GM18502 (cell line): Measurements from ENCODE around the gene UQCRH.

Experiments
- ATAC-seq: cut with Tn5 transposase; IDR thresholded peaks from one replicate; pipeline ENCODE4 v1.9.1; 2021; ENCODE audit warnings: mild to moderate bottlenecking; ENCODE audit not compliant: unreplicated experiment, poor library complexity

UQCRH gene

DNA sequence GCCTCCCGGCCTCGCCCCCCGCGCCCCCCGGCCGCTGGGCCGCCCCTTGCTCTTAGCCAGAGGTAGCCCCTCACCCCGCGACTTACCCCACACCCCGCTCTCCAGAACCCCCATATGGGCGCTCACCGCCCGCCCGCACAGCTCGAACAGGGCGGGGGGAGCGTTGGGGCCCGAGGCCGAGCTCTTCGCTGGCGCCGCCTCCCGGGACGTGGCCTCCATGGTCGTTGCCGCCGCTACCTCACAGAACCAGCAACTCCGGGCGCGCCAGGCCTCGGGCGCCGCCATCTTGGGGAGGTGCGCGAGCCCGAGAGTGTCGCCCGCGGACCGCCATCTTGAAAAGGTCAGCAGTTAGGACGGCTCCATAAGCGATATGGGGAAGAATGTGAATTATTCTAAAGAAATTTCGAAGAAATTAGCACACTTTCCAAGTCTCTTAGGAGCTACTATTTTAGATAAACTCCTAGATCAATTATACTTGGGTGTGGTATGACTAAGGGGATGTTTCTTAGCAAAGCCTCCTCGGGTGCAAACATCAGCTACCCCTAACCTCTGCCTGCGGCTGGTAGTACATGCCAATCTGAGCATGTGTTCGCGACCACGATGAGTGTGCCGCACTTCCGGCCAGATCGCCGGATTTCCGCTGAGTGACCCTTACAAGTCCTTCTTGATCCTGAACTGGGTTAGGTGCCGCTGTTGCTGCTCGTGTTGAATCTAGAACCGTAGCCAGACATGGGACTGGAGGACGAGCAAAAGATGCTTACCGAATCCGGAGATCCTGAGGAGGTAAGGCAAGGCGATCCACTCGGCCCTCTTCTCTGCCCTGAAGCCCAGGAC, at the start of gene UQCRH, which contains the start of gene LRRC41:
UQCRH (plus strand) TSS at position 661 of the 834 bp plus-strand sequence; CDS start at position 730, 69 bp downstream.
LRRC41 (minus strand) TSS at position 579 of the 834 bp plus-strand sequence; CDS start at position 285, 294 bp downstream.
- peak; percentile 80 for ATAC-seq

DNA sequence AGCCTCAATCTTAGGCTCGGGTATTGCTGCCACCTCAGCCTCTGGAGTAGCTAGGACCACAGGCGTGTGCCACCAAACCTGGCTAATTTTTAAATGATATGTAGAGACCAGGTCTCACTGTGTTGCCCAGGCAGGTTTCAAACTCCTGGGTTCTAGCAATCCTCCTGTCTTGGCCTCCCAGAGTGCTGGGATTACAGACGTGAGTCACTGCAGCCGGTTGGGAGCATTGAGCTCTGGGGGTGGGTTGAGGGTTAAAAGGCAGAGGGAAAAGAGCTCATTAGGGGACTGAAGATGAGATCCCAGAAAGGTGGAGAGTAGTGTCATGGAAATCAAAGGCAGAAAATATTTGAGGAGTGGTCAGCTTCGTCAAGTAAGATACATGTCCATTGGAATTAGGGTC, 48.8 kb upstream of the UQCRH start:
- ATAC-seq = no peak

DNA sequence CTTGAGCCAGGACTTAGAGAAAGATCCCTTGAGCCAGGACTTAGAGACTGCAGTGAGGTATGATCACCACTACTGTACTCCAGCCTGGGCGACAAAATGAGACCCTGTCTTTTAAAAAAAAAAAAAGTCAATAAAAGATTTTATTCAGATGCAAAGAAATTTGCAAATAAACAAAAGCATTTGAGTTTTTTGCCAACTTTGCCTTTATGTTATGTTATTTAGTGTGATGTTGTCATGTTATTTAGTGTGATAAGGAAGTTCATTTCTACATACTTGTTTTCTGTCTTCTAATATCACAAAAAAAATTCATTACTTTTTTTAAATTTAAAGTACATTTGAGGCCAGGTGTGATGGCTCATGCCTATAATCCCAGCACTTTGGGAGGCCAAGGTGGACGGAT, 47.0 kb upstream of the UQCRH start:
- ATAC-seq = no peak

DNA sequence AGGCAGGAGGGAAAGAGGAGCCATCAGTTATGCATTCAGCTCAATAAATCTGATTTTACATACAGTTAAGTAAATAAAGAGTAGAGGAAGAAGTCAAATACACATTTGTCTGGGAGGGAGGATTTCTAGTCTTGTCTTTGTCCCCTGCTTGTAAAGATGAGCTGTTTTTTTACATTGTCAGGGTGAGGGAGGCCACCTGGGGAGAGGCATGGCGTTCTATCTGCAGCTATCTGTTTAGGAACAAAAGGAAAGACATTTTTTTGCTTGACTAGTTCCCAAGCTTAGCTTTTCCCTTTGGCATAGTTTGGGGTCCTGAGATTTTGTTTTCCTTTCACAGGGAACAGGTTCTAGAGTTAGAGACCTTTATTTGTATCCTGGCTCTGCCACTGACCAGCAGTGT, 41.0 kb upstream of the UQCRH start:
- ATAC-seq = no peak

DNA sequence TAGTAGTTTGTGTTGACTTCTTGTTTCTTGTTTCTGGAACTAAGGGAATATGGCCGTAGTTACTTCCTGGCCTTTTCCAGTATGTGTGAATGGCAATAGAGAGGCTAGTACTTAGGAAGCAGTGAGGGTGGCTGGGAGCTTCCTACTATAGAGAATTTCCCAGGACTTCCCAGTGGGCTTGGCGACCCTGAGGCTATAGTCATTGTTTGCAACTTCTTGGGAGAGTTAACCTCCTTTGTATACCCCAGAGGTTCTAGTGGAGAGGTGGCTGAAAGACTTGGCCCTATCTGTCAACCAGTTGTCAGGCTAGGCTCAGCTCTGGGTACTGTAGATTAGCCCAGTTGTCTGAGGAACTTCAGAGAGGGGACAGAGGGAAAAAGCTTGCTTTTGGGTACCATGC, 40.4 kb upstream of the UQCRH start:
- no peak for ATAC-seq

DNA sequence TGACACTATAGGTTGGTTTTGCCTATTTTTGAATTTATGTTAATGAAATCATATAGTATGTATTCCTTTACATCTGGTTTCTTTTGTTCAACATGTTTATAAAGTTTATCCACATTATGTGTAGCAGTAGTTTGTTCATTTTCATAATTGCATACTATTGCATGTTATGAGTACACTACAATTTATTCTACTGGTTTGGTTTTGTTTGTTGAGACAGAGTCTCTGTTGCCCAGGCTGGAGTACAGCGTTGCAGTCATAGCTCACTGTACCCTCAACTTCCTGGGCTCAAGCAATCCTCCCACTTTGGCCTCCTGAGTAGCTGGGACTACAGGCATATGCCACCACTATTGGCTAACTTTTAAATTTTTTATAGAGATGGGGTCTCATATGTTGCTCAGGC, 34.9 kb upstream of the UQCRH start:
- no peak for ATAC-seq

DNA sequence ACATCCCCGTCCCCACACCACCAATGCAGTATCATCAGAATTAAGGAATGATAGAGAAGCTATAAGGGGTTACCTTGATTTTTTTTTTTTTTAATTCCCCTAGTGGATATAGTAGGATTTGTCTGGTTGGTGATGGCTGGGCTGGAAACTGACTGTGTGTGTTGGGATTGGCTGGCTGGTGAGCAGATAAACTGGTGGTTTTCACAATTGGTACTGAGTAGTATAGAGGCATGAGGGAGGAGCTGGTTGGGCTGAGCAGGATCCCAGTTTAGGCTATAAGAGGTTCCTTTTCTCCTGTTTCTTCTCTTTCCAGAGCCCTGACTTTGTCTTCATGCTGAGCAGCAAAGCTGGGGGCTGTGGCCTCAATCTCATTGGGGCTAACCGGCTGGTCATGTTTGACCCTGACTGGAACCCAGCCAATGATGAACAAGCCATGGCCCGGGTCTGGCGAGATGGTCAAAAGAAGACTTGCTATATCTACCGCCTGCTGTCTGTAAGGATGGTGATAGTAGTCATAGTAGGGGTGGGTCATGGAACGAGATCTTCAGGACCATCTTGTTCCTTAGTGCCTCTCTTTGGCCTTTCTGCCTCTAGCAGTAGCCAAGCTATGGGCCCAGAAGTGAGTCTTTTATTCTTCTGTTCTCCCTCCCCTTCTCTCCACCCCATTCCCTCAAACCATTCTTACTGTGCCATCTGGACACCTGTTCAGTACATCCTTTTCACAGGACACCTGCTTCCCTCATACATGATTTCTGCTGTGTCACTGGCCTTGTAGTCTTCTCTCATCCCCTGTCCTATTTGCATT, 29.1 kb upstream of the UQCRH start:
- no peak for ATAC-seq

DNA sequence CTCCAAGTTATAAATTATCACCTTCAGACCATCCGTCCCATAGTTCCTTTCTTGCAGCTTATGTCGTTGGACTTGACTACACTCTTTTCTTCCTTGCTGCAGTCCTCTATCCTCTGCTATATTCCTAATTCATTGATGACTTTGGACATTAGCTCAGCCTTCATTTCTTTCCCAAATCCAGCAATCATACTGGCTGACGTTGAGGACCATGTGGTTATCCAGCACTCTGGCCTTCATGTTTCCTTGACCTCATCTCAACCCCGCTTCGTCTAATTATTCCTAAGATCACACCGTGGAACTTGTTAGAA, 28.5 kb upstream of the UQCRH start:
- ATAC-seq = no peak

DNA sequence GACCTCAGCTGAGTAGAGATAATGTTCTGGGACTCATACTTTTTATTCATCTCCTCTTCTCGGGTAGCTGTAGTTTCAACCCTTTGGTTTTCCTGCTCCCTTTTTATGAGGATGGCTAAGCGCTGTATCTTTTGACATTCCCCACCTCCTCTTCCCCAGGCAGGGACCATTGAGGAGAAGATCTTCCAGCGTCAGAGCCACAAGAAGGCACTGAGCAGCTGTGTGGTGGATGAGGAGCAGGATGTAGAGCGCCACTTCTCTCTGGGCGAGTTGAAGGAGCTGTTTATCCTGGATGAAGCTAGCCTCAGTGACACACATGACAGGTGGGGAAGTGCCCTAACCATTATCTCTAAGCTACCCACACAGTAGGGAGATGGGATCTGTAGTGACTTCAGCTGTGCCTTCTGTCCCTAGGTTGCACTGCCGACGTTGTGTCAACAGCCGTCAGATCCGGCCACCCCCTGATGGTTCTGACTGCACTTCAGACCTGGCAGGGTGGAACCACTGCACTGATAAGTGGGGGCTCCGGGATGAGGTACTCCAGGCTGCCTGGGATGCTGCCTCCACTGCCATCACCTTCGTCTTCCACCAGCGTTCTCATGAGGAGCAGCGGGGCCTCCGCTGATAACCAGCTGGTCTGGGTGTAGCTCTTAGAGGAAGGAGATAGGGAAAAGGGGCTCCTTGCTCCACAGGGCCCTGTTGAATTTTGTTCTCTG, 25.7 kb upstream of the UQCRH start:
- ATAC-seq = no peak

DNA sequence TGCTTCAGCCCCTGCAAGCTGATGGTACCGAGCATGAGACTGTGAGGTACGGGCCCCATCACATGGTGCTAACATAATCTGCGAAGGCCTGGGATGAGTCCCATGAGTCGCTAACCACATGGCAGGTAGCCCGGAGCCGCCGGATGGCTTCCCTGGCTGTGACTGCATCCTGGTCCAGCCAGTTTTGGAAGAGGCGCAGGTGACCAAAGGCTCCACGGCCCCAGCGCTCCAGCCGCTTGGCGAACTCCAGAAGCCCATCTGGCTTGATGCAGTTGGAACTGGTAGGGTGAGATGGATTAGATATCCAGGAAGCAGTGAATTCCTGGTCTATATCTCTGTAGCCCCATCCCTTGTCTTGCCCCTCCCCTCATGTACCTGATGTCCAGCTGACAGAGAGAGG, 24.7 kb upstream of the UQCRH start:
- ATAC-seq = no peak

DNA sequence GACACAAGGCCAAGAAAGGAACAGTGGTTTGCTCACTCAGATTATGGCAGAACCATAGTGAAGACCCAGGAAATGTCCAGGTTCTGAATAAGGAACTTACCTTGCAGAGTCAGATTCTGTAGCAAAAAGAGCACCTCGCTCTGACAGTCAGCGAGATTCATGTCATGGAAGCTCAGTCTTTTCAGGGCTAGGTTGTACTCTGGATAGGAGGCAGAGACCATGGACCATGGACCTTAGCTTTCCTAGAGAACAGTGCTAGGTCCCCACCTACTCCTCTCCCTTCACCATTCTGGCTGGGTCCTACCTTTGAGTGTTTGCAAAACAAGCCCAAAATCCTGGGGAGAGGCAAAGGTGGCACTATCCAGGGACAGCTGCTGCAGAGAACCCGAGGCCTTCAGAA, 23.4 kb upstream of the UQCRH start:
- ATAC-seq = no peak

DNA sequence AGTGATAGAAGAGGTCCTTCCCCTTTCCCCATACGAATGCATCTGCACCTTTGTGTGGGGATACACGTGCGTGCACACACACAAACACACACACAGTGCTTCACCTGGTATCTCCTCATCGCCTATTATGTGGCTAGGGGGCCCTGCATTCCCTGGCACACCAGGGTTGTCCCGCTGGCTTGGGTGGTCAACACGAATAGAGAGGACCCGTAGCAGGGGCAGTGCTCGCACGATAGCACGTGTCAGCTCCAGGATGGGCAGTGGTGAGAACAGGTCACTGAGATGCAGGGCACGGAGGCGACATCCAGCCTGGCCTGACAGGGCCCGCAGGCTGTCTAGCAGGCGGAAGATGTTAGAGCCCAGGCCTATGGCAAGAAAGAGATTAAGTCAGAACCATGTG, 22.5 kb upstream of the UQCRH start:
- ATAC-seq = no peak

DNA sequence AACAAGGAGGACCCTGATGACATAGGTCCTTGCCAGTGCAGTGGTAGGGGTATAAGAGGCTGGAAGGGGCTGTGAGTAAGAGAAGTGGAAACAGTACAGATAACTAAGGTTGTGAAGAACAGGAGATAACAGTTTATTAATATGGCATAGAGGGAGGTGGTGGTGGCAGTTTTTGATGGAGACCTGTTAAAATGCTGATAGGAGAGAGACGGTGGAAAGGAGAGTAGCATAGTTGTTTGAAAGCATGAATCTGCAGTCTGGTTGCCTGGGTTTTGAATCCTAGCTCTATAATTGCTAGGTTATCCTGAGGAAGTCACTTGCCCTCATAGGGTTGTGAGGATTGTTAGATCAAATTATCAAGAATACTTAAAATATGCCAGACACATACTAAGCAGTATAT, 19.4 kb upstream of the UQCRH start:
- ATAC-seq = no peak

DNA sequence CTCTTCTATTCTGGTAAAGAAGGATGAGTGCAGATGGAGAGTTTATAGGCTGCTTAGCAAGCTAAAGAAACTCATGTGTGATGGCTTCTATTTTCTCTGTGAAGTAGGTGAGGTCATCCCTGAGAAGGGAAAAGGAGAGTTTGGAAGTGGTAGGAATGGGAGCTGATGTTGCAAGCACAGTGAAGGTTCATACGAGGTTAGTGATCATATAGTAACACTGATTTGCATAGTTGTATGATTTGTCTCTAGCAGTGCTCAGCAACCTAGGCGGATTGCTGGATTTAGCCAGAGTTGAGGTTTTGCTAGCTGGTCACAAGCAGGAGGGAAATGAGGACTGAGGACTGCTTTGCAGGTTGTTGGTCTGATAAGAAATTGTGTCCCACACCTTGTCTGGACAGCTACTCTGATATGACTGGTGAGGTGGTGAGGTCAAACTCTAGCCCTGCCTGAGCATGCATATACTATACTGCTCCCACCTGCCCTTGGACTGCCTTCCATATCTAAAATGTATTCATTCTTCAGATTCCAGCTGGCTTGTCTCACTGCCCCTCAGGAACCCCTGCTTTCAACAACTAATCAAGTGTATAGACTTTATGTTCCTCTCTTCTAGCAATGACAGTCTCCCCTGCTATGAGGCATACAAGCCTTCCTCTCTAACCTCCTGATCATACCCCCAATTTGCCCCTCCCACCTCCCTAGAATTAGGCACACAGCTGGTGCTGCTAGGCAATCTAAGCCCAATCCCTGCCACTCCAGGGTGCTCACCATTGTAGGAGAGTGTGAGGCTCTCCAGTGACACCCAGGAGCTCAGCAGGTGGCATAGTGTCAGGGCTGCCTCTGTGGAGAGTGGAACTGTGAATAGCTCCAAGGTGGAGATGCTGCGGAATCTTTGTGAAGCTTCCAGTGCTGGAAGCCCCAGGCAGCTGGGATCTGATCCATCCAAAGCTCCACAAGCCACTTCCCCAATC, 18.6 kb upstream of the UQCRH start:
- ATAC-seq = no peak

DNA sequence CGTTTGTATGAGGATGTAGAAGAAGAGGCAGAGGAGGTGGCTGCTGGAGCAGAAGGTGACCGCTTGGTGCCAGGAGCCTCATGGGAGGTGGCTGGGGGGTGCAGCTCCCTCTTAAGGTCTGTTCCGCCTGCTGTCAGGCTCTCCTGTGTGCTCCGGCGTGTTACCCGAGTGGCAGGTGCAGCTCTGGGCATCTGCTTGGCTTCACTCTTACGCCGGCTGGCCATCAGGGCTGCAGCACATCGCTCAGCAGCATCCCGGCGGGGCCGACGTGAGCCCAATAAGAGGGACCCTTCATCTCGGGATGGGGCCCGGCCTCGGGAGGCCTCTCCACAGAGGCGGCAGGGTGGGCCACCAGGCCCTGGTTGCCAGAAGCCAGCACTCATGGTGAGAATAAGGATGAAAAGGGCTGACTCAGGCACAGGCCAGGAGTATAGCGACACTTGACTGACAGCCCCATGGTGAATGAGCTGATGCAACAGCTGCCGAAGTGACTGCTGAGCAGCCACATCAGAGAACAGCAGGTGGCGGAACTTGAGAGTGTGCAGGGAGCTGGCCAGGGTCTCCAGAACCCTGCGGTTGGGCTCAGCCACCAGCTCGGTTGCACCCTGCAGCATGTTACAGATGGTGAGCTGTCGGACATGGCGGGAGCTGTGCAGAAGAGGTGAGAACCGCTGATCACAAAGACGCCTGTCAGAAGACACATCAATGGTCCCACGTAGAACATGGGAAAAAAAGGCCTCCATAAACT, 17.6 kb upstream of the UQCRH start:
- ATAC-seq = no peak

DNA sequence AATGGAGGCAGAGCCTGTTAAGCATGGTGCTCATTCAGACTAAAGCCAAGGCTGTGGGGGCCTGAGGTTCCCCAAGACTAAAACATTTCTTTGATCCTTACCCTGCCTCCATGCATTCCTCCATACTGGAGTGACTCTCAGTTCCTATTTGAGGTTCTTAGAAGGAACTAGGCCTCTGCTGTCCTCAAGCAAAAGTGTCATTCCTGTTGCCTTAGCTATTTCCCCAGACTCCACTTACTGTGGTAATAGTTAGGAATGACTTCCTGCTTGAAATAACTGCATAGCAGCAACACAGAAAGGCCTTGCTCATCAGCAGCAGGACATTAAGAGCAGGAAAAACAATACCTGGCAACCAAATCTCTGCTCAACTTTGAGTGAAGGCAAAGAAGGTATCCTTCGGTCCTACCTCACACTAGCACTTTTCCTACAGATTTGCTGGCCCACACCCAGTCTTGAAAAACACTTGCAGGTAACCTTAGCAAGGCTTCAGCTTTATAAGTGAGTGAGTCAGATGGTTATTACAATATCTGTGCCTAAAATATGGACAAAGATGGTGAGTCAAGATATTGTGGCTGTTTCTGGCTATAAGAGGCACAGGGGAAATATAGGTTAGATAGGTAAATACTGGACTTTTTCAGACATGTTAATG, 14.9 kb upstream of the UQCRH start:
- no peak for ATAC-seq

DNA sequence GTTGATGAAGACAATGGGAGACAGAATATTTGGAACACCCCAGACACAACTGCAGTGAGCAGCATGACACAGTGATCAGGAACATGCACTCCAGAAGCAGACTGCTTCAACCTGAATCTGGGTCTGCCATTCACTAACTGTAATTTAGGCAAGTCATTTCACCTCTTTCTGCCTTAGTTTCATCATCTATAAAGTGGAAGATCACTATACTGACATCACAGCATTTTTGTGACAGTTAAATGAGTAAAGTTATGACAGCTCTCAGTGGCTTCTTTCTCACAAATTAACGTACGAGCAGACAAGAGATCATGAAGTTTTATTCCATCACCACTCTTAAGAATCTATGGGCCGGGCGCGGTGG, 14.4 kb upstream of the UQCRH start:
- ATAC-seq = no peak

DNA sequence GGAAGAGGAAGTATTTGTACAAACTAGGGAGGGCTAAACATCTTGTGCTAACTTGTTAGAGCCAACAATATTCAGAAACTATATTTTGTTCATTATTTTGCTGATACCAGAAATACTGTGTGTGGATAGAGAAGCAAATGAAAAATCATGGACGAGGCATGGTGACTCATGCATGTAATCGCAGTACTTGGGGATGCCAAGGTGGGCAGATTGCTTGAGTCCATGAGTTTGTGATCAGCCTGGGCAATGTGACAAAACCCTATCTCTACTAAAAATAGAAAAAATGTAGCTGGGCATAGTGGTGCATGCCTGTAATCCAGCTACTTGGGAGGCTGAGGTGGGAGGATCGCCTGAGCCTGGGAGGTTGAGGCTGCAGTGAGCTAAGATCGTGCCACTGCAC, 13.5 kb upstream of the UQCRH start:
- ATAC-seq = no peak

DNA sequence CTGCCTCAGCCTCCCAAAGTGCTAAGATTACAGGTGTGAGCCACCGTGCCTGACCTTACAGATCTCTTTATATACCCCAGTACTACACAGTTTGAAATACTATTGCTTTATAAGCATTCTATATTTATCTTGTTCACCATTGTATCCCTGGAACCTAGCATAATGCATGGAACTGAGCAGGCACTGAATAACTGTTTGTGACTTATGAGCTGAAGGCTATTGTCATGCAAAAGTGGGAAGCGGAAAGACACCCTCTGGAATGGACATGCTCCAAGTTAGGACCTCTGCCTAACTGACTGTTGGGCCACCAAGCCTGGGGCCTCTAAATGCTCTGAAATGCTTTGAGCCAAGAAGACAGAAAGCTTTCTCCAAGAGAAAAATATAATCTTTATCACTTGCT, 8.2 kb upstream of the UQCRH start:
- ATAC-seq = no peak
